ENCODE results near the gene SLC6A18.
A peak's percentile ranks its signal among the peaks of the same experiment; 100 is the strongest.
"Not testable (repeated sequence)": the region's sequence is repeated elsewhere in the genome, so short reads cannot be mapped to it uniquely, and the experiment has no call there.

Gene SLC6A18

GRCh38 chr5:1285883-1286291 lies 60.7 kb downstream of the SLC6A18 start:
- TF ChIP-seq POLR2A (IDR thresholded peaks at IDR 0.05; ENCODE audit: low read depth, low read length), result no peak
- FAIRE-seq (no peak), DNase-seq (ENCODE audit: insufficient read length, low spot score) (no peak)

- no peak for FAIRE-seq
- DNase-seq (ENCODE audit: insufficient read length, low spot score), result no peak
- no peak for TF ChIP-seq POLR2A (IDR thresholded peaks at IDR 0.05; ENCODE audit: low read depth, low read length)
Observed at GRCh38 chr5:1288439-1289335, 63.5 kb downstream of the SLC6A18 start.

GRCh38 chr5:1289559-1289958 lies 64.4 kb downstream of the SLC6A18 start:
- not testable (repeated sequence) for FAIRE-seq; DNase-seq (ENCODE audit: insufficient read length, low spot score)

GRCh38 chr5:1290956-1291355 lies 65.8 kb downstream of the SLC6A18 start:
- FAIRE-seq; DNase-seq (ENCODE audit: insufficient read length, low spot score): not testable (repeated sequence)

- DNase-seq (ENCODE audit: insufficient read length, low spot score) (no peak), FAIRE-seq (no peak)
- no peak for TF ChIP-seq POLR2A (IDR thresholded peaks at IDR 0.05; ENCODE audit: low read depth, low read length)
Observed at GRCh38 chr5:1291611-1292080, 66.5 kb downstream of the SLC6A18 start.

GRCh38 chr5:1292139-1292538 lies 67.0 kb downstream of the SLC6A18 start:
- no peak for TF ChIP-seq POLR2A (IDR thresholded peaks at IDR 0.05; ENCODE audit: low read depth, low read length)
- DNase-seq (ENCODE audit: insufficient read length, low spot score), result no peak
- no peak for FAIRE-seq

GRCh38 chr5:1292846-1293415 lies 67.8 kb downstream of the SLC6A18 start:
- DNase-seq (ENCODE audit: insufficient read length, low spot score) (no peak), FAIRE-seq (no peak)
- no peak for TF ChIP-seq POLR2A (IDR thresholded peaks at IDR 0.05; ENCODE audit: low read depth, low read length)

- no peak for DNase-seq (ENCODE audit: insufficient read length, low spot score)
- no peak for FAIRE-seq
- no peak for TF ChIP-seq POLR2A (IDR thresholded peaks at IDR 0.05; ENCODE audit: low read depth, low read length)
Observed at GRCh38 chr5:1293416-1294205, 68.4 kb downstream of the SLC6A18 start.

- DNase-seq (ENCODE audit: insufficient read length, low spot score), result no peak
- TF ChIP-seq POLR2A (IDR thresholded peaks at IDR 0.05; ENCODE audit: low read depth, low read length), result no peak
- FAIRE-seq, result no peak
Observed at GRCh38 chr5:1294206-1294834, 69.1 kb downstream of the SLC6A18 start.

- FAIRE-seq, result no peak
- DNase-seq (ENCODE audit: insufficient read length, low spot score), result no peak
- 0 out of 2 replicates have a peak, but pooled peaks have one; percentile 27 for TF ChIP-seq POLR2A (IDR thresholded peaks at IDR 0.05; ENCODE audit: low read depth, low read length)
Observed at GRCh38 chr5:1294835-1295649, 69.9 kb downstream of the SLC6A18 start, which contains the start of gene TERT. Gene TERT, minus strand, starts transcription at chr5:1295068. Its CDS starts 79 bp downstream, at chr5:1294989.

GRCh38 chr5:1295650-1296037 lies 70.5 kb downstream of the SLC6A18 start:
- DNase-seq (ENCODE audit: insufficient read length, low spot score), result no peak
- FAIRE-seq, result no peak
- TF ChIP-seq POLR2A (IDR thresholded peaks at IDR 0.05; ENCODE audit: low read depth, low read length), result no peak
